K562 (cell line): ENCODE measurements around the gene FBXO44. TPM values are rescaled to one million over a fixed set of nuclear protein-coding genes. Genes with fewer than 3 reads are reported as not detected.

Source experiments
- ATAC-seq: fragments of 200-7000 bp; cut with Tn5 transposase; 3 replicates; pipeline ENCODE4 v1.9.1; 2020; ENCODE audit warnings: moderate library complexity
- BruUV-seq: library from RNA; stranded (reverse); fragments of 400-500 nt; replicated peaks from 2 replicates; lab custom pipeline; 2021; lab: Mats Ljungman, UMichigan
- CTCF ChIA-PET: fragments of 300-600 bp; formaldehyde crosslinking; extraction: SDS; loops from one replicate; lab custom pipeline; 2021; ENCODE audit warnings: low intra/inter-chr PET ratio; lab: Yijun Ruan, JAX
- POLR2A ChIA-PET: fragments of 300-600, 350-650 bp; sonication (Branson Sonifier 250); formaldehyde crosslinking; extraction: SDS; loops from one replicate; lab custom pipeline; 2021; ENCODE audit warnings: antibody characterized with exemption, inconsistent platforms; lab: Yijun Ruan, JAX
- DNase-seq, 4 experiments: peaks; one replicate each; pipeline versions ENCODE4 v3.0.0 to v3.0.0-alpha.2; 2011 to 2018; ENCODE audit warnings: low spot score in 3 of 4, mixed read lengths in 3 of 4; ENCODE audit errors: extremely low read depth in 1 of 4
- FAIRE-seq: peaks from 2 replicates; lab custom pipeline; 2011; peaks lifted over from hg19 to GRCh38; lab: Jason Lieb, UNC
- H2AFZ ChIP-seq: 2 replicates; pipeline ENCODE4 v1.6.0; 2011; ENCODE audit warnings: low read depth, low read length, control low read depth, inconsistent platforms
- H3K27ac ChIP-seq: fragments of 200-600 bp; 3 replicates; pipeline ENCODE4 v1.8.0; 2011; ENCODE audit warnings: low read depth, mild to moderate bottlenecking, control low read depth, inconsistent platforms, low read length, moderate library complexity, mixed read lengths; ENCODE audit errors: extremely low read depth
- H3K27me3 ChIP-seq, 2 experiments: fragments of 300-600 bp in 1 of 2; 2 replicates in 1 of 2; 3 replicates in 1 of 2; pipeline versions ENCODE4 v1.6.0 to v1.8.0; 2011; ENCODE audit warnings: inconsistent platforms in 2 of 2, low read length in 2 of 2, mild to moderate bottlenecking in 1 of 2, mixed read lengths in 1 of 2, moderate library complexity in 1 of 2; ENCODE audit not compliant: control insufficient read depth in 2 of 2, insufficient read depth in 2 of 2
- H3K36me3 ChIP-seq: fragments of 300-600 bp; 3 replicates; pipeline ENCODE4 v1.8.0; 2011; ENCODE audit warnings: mild to moderate bottlenecking, low read length, inconsistent platforms; ENCODE audit not compliant: control insufficient read depth, insufficient read depth
- H3K4me1 ChIP-seq, 2 experiments: fragments of 200-600 bp in 1 of 2; replicated peaks in 1 of 2; 2 replicates in 1 of 2; 3 replicates in 1 of 2; pipeline versions ENCODE4 v1.5.1 to v1.8.0; 2011; ENCODE audit warnings: inconsistent platforms in 2 of 2, low read length in 2 of 2, mild to moderate bottlenecking in 1 of 2, mixed read lengths in 1 of 2, moderate library complexity in 1 of 2; ENCODE audit not compliant: control insufficient read depth in 2 of 2, insufficient read depth in 2 of 2
- H3K4me2 ChIP-seq: 2 replicates; pipeline ENCODE4 v1.6.1; 2011; ENCODE audit warnings: low read length, control low read depth, inconsistent platforms, mixed read lengths; ENCODE audit not compliant: insufficient read depth
- H3K4me3 ChIP-seq: fragments of 200-600 bp; sonication (generic), shearing (Covaris generic); 2 replicates; pipeline ENCODE4 v1.5.1; 2016; ENCODE audit warnings: control low read depth, inconsistent platforms
- H3K79me2 ChIP-seq: fragments of 200-600 bp; 3 replicates; pipeline ENCODE4 v1.8.0; 2011; ENCODE audit warnings: low read length, inconsistent platforms; ENCODE audit not compliant: control insufficient read depth, insufficient read depth
- H3K9ac ChIP-seq, 2 experiments: 2 replicates each; pipeline versions ENCODE4 v1.6.0 to v1.6.1; 2011; ENCODE audit warnings: low read depth in 2 of 2, low read length in 2 of 2, control low read depth in 1 of 2, inconsistent platforms in 1 of 2, mild to moderate bottlenecking in 1 of 2, mixed read lengths in 1 of 2; ENCODE audit not compliant: insufficient read depth in 1 of 2
- H3K9me1 ChIP-seq: one replicate; pipeline ENCODE4 v1.6.0; 2011; ENCODE audit warnings: inconsistent platforms, mild to moderate bottlenecking, low read length, moderate library complexity; ENCODE audit not compliant: control insufficient read depth, insufficient read depth
- H3K9me3 ChIP-seq: replicated peaks from 2 replicates; pipeline ENCODE4 v1.5.1; 2011; ENCODE audit warnings: low read depth, low read length, inconsistent platforms; ENCODE audit not compliant: control insufficient read depth, insufficient read depth
- H4K20me1 ChIP-seq: replicated peaks from 2 replicates; pipeline ENCODE4 v1.6.1; 2011; ENCODE audit warnings: low read length, inconsistent platforms, mixed read lengths; ENCODE audit not compliant: control insufficient read depth, insufficient read depth
- EP400 ChIP-seq: fragments of 450-650 bp; IDR thresholded peaks from 2 replicates; pipeline ENCODE4 v1.6.1; 2017; ENCODE audit warnings: antibody characterized with exemption, mild to moderate bottlenecking, moderate library complexity
- FOXP4 ChIP-seq: sonication (generic); formaldehyde crosslinking; IDR thresholded peaks from 2 replicates; pipeline ENCODE4 v1.8.0; 2022; ENCODE audit warnings: mild to moderate bottlenecking, missing genetic modification reagents, borderline replicate concordance
- JUND ChIP-seq, 2 experiments: IDR thresholded peaks; 2 replicates in 1 of 2; 3 replicates in 1 of 2; pipeline ENCODE4 v1.6.1; 2011; ENCODE audit warnings: borderline replicate concordance in 2 of 2, low read depth in 2 of 2, low read length in 2 of 2, improper control_type of control experiment in 1 of 2, missing biosample characterization in 1 of 2, missing genetic modification characterization in 1 of 2, missing genetic modification reagents in 1 of 2
- MTA2 ChIP-seq: fragments of 450-650 bp; IDR thresholded peaks from 2 replicates; pipeline ENCODE4 v1.6.1; 2016; ENCODE audit warnings: low read depth
- OTX1 ChIP-seq: fragments of 450-650 bp; formaldehyde crosslinking; IDR thresholded peaks from 2 replicates; pipeline ENCODE4 v1.4.0; 2022; ENCODE audit warnings: mild to moderate bottlenecking
- RBM22 ChIP-seq: fragments of 200-400 bp; formaldehyde crosslinking; IDR thresholded peaks from 2 replicates; pipeline ENCODE4 v1.6.1; 2018; ENCODE audit warnings: low read length, low read depth; ENCODE audit not compliant: poor library complexity, severe bottlenecking
- SMAD1 ChIP-seq: fragments of 150-350 bp; IDR thresholded peaks from 2 replicates; pipeline ENCODE4 v1.6.1; 2014; ENCODE audit warnings: low read length, low read depth; ENCODE audit not compliant: partially characterized antibody
- SRSF7 ChIP-seq: fragments of 200-400 bp; formaldehyde crosslinking; optimal IDR thresholded peaks from 2 replicates; pipeline ENCODE3; 2017; ENCODE audit warnings: mild to moderate bottlenecking, low read depth, low read length
- U2AF2 ChIP-seq: fragments of 200-400 bp; formaldehyde crosslinking; optimal IDR thresholded peaks from 2 replicates; pipeline ENCODE3; 2017; ENCODE audit warnings: low read depth, mild to moderate bottlenecking, low read length
- WHSC1 ChIP-seq: IDR thresholded peaks from one replicate; pipeline ENCODE4 v1.6.1; 2012; ENCODE audit warnings: low read length, control low read depth, inconsistent platforms
- ZBTB17 ChIP-seq: fragments of 450-650 bp; formaldehyde crosslinking; IDR thresholded peaks from 2 replicates; pipeline ENCODE4 v1.4.0; 2020; ENCODE audit warnings: mild to moderate bottlenecking
- ZFP1 ChIP-seq: fragments of 450-650 bp; formaldehyde crosslinking; IDR thresholded peaks from 2 replicates; pipeline ENCODE4 v1.4.0; 2020; ENCODE audit warnings: mild to moderate bottlenecking, mixed read lengths
- ZNF165 ChIP-seq: fragments of 250-450 bp; sonication (Bioruptor Pico); IDR thresholded peaks from 2 replicates; pipeline ENCODE4 v1.4.0; 2020; ENCODE audit warnings: borderline replicate concordance
- ZNF449 ChIP-seq: fragments of 250-450 bp; sonication (Bioruptor Pico); IDR thresholded peaks from 2 replicates; pipeline ENCODE4 v1.8.0; 2022; ENCODE audit warnings: moderate library complexity, mild to moderate bottlenecking, inconsistent platforms
- ZNF583 ChIP-seq: fragments of 250-450 bp; sonication (Bioruptor Pico); IDR thresholded peaks from 2 replicates; pipeline ENCODE4 v1.4.0; 2020
- ZNF589 ChIP-seq: fragments of 200-800 bp; sonication (Bioruptor generic); IDR thresholded peaks from 2 replicates; pipeline ENCODE4 v1.6.1; 2016; ENCODE audit warnings: low read depth, missing genetic modification characterization, missing compliant biosample characterization
- WGBS: fragments of 100-300 bp; shearing (Covaris generic); methylation state at CpG from one replicate; pipeline ENCODE4 v1.1.6; 2016; ENCODE audit warnings: low coverage, mixed read lengths; ENCODE audit not compliant: insufficient coverage; ENCODE audit errors: missing lambda C conversion rate; 5-methylcytosine and 5-hydroxymethylcytosine counted together
- in situ Hi-C: fragments of 300-500 bp; cut with MboI; formaldehyde crosslinking; loops from 4 replicates; pipeline ENCODE4 v1.15.0; 2018; ENCODE audit warnings: inconsistent platforms, mixed read lengths
- intact Hi-C: fragments of 100-400 bp; cut with micrococcal nuclease; formaldehyde crosslinking; loops from 2 replicates; pipeline ENCODE4 v1.14.2; 2022
- polyA plus RNA-seq, 8 experiments: library from polyadenylated mRNA; depleted of rRNA in 4 of 8; stranded (reverse) in 5 of 8; unstranded in 3 of 8; fragments of >200 nt; fragmentation: Nextera tagmentation in 2 of 8; fragmentation: Illumina TruSeq in 1 of 8; extraction: Ambion mirVana in 2 of 8; extraction: Trizol in 1 of 8; gene quantifications; 2 replicates each; pipeline versions ENCODE4 v1.2.1 to v1.2.3, GENCODE V29; 2011 to 2014; ENCODE audit warnings: inconsistent platforms in 1 of 8, missing spikeins in 1 of 8
- total RNA-seq, 7 experiments: library from RNA; depleted of rRNA in 6 of 7; stranded (reverse); fragments of >200 nt in 6 of 7; fragmentation: Illumina TruSeq in 2 of 7; extraction: Trizol in 2 of 7; gene quantifications; 2 replicates each; pipeline versions ENCODE4 v1.2.1 to v1.2.3, GENCODE V29; 2011 to 2021; ENCODE audit warnings: low replicate concordance in 1 of 7
- TF ChIP-seq, protein P1 (sequence below): fragments of 150-350 bp; IDR thresholded peaks from 2 replicates; pipeline ENCODE4 v1.6.1; 2014; ENCODE audit warnings: low read depth, mild to moderate bottlenecking, low read length, borderline replicate concordance

FBXO44 gene
- total and polyA plus RNA-seq, 9 of the 15 experiments (the other 6 are each of a cell fraction or from before 2014, with no cell fraction given), result 0.69 to 20.9 (median 6.7) TPM

DNA sequence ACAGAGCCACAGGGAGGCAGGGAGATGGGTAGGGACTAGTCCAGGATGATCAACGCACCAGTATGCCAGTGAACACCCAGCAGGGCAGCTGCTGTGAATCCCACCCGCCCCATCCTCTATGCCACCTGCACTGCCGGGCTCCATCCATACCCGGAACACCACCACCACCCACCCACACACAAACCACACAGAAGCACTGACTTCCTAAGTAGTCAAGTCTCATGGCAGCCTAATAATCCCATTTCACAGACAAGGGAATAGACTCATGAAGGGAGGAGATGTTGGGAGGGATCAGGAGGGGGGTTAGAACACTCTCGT is 43.2 kb downstream of the FBXO44 start:
- no peaks in the 10 kb centered on the region for H3K79me2 ChIP-seq
- 72% methylated on average over 5 of the region's 5 CpGs for WGBS
- H3K27ac ChIP-seq, result no peak overlapping the region
- H3K4me1 ChIP-seq, result peaks cover 42 to 58% of the 10 kb centered on the region in 2 experiments
- intact Hi-C loops (no loop called here), in situ Hi-C loops (no loop called here)
- H3K36me3 ChIP-seq, result no peaks in the 10 kb centered on the region
- FAIRE-seq (peak; percentile 57), DNase-seq (no peak), ATAC-seq (no peak)
- H3K27me3 ChIP-seq, result peaks cover 0 to 5% of the 10 kb centered on the region in 2 experiments; a peak in 2 of 5 replicates
- peak overlapping the region in 1 of 2 experiments; percentile 31; a peak in 1 of 4 replicates for H3K9ac ChIP-seq
- H3K4me2 ChIP-seq, result no peak overlapping the region
- H3K9me1 ChIP-seq, result no peaks in the 10 kb centered on the region
- H3K9me3 ChIP-seq, result no peaks in the 10 kb centered on the region
- POLR2A ChIA-PET, result interaction anchor here (0.7 to 2.5 kb wide), 4 partner anchors 10 to 210 kb away, joined by 3 to 9 read pairs (median 4); no protein-coding TSS in a partner anchor
- no peak overlapping the region for H3K4me3 ChIP-seq
- no TSS peak for BruUV-seq
- CTCF ChIA-PET, result no interaction called here
- H2AFZ ChIP-seq, result peak overlapping the region; percentile 38; the same call in 1 of the 2 replicates
- no peaks in the 10 kb centered on the region for H4K20me1 ChIP-seq
- TF ChIP-seq RBM22 (no peak), ZNF583 (CRISPR knock-in tag) (no peak), WHSC1 (no peak), SMAD1 (no peak), ZNF165 (CRISPR knock-in tag) (no peak), EP400 (no peak), OTX1 (CRISPR knock-in tag) (no peak), MTA2 (no peak), JUND (IDR thresholded peaks at IDR 0.05; ENCODE audit: borderline replicate concordance, low read depth, low read length) (no peak), JUND (tag; IDR thresholded peaks at IDR 0.05; ENCODE audit: borderline replicate concordance, low read depth, low read length) (no peak), ZBTB17 (CRISPR knock-in tag) (no peak), SRSF7 (no peak), U2AF2 (no peak), ZNF449 (CRISPR knock-in tag) (no peak), FOXP4 (CRISPR knock-in tag) (no peak), ZNF589 (CRISPR knock-in tag) (no peak), ZFP1 (CRISPR knock-in tag) (no peak)
- TF ChIP-seq, protein P1, sequence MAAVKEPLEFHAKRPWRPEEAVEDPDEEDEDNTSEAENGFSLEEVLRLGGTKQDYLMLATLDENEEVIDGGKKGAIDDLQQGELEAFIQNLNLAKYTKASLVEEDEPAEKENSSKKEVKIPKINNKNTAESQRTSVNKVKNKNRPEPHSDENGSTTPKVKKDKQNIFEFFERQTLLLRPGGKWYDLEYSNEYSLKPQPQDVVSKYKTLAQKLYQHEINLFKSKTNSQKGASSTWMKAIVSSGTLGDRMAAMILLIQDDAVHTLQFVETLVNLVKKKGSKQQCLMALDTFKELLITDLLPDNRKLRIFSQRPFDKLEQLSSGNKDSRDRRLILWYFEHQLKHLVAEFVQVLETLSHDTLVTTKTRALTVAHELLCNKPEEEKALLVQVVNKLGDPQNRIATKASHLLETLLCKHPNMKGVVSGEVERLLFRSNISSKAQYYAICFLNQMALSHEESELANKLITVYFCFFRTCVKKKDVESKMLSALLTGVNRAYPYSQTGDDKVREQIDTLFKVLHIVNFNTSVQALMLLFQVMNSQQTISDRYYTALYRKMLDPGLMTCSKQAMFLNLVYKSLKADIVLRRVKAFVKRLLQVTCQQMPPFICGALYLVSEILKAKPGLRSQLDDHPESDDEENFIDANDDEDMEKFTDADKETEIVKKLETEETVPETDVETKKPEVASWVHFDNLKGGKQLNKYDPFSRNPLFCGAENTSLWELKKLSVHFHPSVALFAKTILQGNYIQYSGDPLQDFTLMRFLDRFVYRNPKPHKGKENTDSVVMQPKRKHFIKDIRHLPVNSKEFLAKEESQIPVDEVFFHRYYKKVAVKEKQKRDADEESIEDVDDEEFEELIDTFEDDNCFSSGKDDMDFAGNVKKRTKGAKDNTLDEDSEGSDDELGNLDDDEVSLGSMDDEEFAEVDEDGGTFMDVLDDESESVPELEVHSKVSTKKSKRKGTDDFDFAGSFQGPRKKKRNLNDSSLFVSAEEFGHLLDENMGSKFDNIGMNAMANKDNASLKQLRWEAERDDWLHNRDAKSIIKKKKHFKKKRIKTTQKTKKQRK, result no peak
